ENCODE measurements around the gene TMEM236.

Gene TMEM236

DNA sequence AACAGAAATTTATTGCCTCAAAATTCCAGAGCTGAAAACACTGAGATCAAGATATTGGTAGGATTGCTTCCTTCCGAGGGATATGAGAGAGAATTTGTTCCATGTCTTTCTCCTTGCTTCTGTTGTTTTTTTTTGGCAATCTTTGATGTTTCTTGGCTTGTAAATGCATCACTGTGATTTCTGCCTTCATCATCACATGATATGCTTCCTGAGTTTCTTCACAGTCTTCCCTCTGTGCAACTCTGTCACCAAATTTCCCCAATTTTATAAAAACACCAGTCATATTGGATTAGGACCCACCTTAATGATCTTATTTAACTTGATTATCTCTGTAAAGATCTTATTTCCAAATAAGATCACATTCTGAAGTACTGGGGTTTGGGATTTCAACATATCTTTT lies 14.7 kb downstream of the TMEM236 start:
- H3K9me2 ChIP-seq (replicated peaks; ENCODE audit: insufficient read depth, low read length), result no peaks in the 10 kb centered on the region
- H3F3A ChIP-seq (ENCODE audit: insufficient read depth, low read length), result no peaks in the 10 kb centered on the region
- no peak overlapping the region for H3K27ac ChIP-seq (ENCODE audit: low read length)
- no peak overlapping the region for H3K9ac ChIP-seq (ENCODE audit: low read length)
- DNase-seq, result no peak
- TF ChIP-seq EZH2 (optimal IDR thresholded peaks at IDR 0.05; ENCODE audit: low read depth, low read length), result no peak
- no peak for TF ChIP-seq EZH2phosphoT487 (IDR thresholded peaks at IDR 0.05; ENCODE audit: low read length)
- TF ChIP-seq, protein P1, sequence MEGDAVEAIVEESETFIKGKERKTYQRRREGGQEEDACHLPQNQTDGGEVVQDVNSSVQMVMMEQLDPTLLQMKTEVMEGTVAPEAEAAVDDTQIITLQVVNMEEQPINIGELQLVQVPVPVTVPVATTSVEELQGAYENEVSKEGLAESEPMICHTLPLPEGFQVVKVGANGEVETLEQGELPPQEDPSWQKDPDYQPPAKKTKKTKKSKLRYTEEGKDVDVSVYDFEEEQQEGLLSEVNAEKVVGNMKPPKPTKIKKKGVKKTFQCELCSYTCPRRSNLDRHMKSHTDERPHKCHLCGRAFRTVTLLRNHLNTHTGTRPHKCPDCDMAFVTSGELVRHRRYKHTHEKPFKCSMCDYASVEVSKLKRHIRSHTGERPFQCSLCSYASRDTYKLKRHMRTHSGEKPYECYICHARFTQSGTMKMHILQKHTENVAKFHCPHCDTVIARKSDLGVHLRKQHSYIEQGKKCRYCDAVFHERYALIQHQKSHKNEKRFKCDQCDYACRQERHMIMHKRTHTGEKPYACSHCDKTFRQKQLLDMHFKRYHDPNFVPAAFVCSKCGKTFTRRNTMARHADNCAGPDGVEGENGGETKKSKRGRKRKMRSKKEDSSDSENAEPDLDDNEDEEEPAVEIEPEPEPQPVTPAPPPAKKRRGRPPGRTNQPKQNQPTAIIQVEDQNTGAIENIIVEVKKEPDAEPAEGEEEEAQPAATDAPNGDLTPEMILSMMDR (IDR thresholded peaks at IDR 0.05; ENCODE audit: low read length), result no peak
- no peaks in the 10 kb centered on the region for H3K79me2 ChIP-seq (ENCODE audit: low read length)
- H4K20me1 ChIP-seq (ENCODE audit: insufficient read depth, low read length), result no peaks in the 10 kb centered on the region
- H2AFZ ChIP-seq (ENCODE audit: low read length), result no peak overlapping the region
- H3K4me1 ChIP-seq (ENCODE audit: low read length), result no peaks in the 10 kb centered on the region
- no peak overlapping the region for H3K4me3 ChIP-seq (ENCODE audit: low read length)
- H3K36me3 ChIP-seq (replicated peaks; ENCODE audit: insufficient read depth, low read length), result no peaks in the 10 kb centered on the region
- H3K4me2 ChIP-seq (ENCODE audit: low read depth, low read length), result no peak overlapping the region
- no peaks in the 10 kb centered on the region for H3K9me3 ChIP-seq (replicated peaks; ENCODE audit: insufficient read depth, low read length)
- H3K27me3 ChIP-seq (replicated peaks; ENCODE audit: insufficient read depth, low read length), result no peaks in the 10 kb centered on the region

DNA sequence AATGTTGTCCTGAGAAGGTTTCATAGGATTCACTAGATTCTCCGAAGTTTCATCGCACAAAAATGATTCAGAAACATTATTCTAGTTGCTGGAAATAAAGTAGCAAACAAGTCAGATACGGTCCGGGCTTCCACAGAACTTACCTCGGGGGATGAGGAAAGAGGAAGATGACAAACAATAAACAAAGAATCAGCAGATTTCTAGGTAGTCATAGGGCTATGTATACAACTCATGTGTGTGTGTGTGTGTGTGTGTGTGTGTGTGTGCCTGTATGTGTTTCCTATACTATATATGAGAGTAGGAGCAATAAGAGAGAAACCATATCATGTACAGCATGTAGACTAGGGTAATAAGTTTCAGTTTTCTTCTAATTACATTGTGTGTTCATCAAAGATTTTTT lies 16.5 kb downstream of the TMEM236 start:
- Histone ChIP-seq H3F3A (ENCODE audit: insufficient read depth, low read length) (no peaks in the 10 kb centered on the region), H3K27me3 (replicated peaks; ENCODE audit: insufficient read depth, low read length) (no peaks in the 10 kb centered on the region), H3K4me3 (ENCODE audit: low read length) (no peak overlapping the region), H3K9ac (ENCODE audit: low read length) (no peak overlapping the region), H3K9me3 (replicated peaks; ENCODE audit: insufficient read depth, low read length) (no peaks in the 10 kb centered on the region), H3K27ac (ENCODE audit: low read length) (no peak overlapping the region), H3K79me2 (ENCODE audit: low read length) (no peaks in the 10 kb centered on the region), H3K4me2 (ENCODE audit: low read depth, low read length) (no peak overlapping the region), H2AFZ (ENCODE audit: low read length) (no peak overlapping the region), H3K36me3 (replicated peaks; ENCODE audit: insufficient read depth, low read length) (no peaks in the 10 kb centered on the region), H3K9me2 (replicated peaks; ENCODE audit: insufficient read depth, low read length) (no peaks in the 10 kb centered on the region), H3K4me1 (ENCODE audit: low read length) (no peaks in the 10 kb centered on the region), H4K20me1 (ENCODE audit: insufficient read depth, low read length) (no peaks in the 10 kb centered on the region)
- DNase-seq, result no peak
- TF ChIP-seq EZH2phosphoT487 (IDR thresholded peaks at IDR 0.05; ENCODE audit: low read length) (no peak), EZH2 (optimal IDR thresholded peaks at IDR 0.05; ENCODE audit: low read depth, low read length) (no peak)
- TF ChIP-seq, protein P1 (IDR thresholded peaks at IDR 0.05; ENCODE audit: low read length), result no peak

DNA sequence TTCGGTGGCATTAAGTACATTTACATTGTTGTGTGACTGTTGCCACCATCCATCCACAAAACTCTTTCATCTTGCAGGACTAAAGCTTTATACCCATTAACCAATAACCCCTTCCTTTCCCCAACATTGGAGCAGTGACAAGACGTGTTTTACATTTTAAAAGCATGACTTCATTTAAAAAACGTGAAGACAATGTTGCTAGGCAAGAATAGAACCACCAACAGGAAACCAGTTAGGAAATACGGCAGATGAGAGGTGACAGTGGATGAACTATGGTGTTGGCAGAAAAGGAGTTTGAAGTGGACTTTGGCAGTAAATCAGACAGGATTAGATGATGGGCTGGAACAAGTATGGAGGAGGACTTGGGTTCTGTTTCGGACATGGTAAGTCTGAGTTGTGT lies 17.0 kb downstream of the TMEM236 start:
- Histone ChIP-seq H3K4me1 (ENCODE audit: low read length) (no peaks in the 10 kb centered on the region), H3K4me2 (ENCODE audit: low read depth, low read length) (no peak overlapping the region), H3K9ac (ENCODE audit: low read length) (no peak overlapping the region), H3K4me3 (ENCODE audit: low read length) (no peak overlapping the region), H3K79me2 (ENCODE audit: low read length) (no peaks in the 10 kb centered on the region), H3K27ac (ENCODE audit: low read length) (no peak overlapping the region), H3K36me3 (replicated peaks; ENCODE audit: insufficient read depth, low read length) (no peaks in the 10 kb centered on the region), H4K20me1 (ENCODE audit: insufficient read depth, low read length) (no peaks in the 10 kb centered on the region), H3K27me3 (replicated peaks; ENCODE audit: insufficient read depth, low read length) (no peaks in the 10 kb centered on the region), H3K9me3 (replicated peaks; ENCODE audit: insufficient read depth, low read length) (no peaks in the 10 kb centered on the region), H2AFZ (ENCODE audit: low read length) (no peak overlapping the region), H3F3A (ENCODE audit: insufficient read depth, low read length) (no peaks in the 10 kb centered on the region), H3K9me2 (replicated peaks; ENCODE audit: insufficient read depth, low read length) (no peaks in the 10 kb centered on the region)
- TF ChIP-seq, protein P1 (IDR thresholded peaks at IDR 0.05; ENCODE audit: low read length), result no peak
- no peak for TF ChIP-seq EZH2 (optimal IDR thresholded peaks at IDR 0.05; ENCODE audit: low read depth, low read length)
- TF ChIP-seq EZH2phosphoT487 (IDR thresholded peaks at IDR 0.05; ENCODE audit: low read length), result no peak
- DNase-seq, result no peak

Measured in MM.1S (cell line).